Measurements from ENCODE around the gene MBNL2. TPM values are rescaled to one million over a fixed set of nuclear protein-coding genes. Genes with fewer than 3 reads are reported as not detected.
"Not testable (repeated sequence)": the region's sequence is repeated elsewhere in the genome, so short reads cannot be mapped to it uniquely, and the experiment has no call there.

Gene MBNL2
- total and polyA plus RNA-seq, 2 experiments from 2014 or later, result 27.4 to 97.9 TPM

DNA sequence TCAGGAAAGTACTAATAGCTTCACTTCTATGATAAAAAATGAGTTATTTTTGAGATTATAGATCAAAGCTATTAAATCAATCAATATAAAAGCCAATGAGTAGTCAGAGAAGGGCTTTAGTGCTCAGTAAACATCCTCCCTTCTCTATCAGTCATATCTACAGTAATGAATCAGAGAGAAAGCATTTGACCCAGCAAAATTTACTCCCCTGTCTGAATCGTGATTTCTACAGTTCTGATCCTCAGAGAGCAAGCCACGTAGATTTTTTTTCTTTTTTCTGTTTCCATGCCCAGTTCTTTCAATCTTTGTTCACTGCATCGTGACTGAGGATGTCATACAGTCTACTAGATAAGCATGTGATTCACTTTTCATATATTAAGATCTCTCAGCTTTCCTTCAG lies 16.2 kb upstream of the MBNL2 start:
- no peaks in the 10 kb centered on the region for H3K79me2 ChIP-seq
- no peaks in the 10 kb centered on the region for H3K9me2 ChIP-seq (replicated peaks; ENCODE audit: insufficient read depth)
- no peak overlapping the region for H2AFZ ChIP-seq
- no peak for TF ChIP-seq EZH2phosphoT487 (IDR thresholded peaks at IDR 0.05; ENCODE audit: low read depth, severe bottlenecking, unreplicated experiment)
- TF ChIP-seq CTCF (IDR thresholded peaks at IDR 0.05; ENCODE audit: poor library complexity), result no peak
- no peak for TF ChIP-seq EZH2 (IDR thresholded peaks at IDR 0.05; ENCODE audit: borderline replicate concordance)
- no peaks in the 10 kb centered on the region for H3K4me1 ChIP-seq (ENCODE audit: insufficient read depth)
- H4K20me1 ChIP-seq (ENCODE audit: insufficient read depth, poor library complexity, severe bottlenecking), result no peaks in the 10 kb centered on the region
- no peak overlapping the region for H3K27ac ChIP-seq
- no peak overlapping the region for H3K4me2 ChIP-seq
- H3K9me3 ChIP-seq (ENCODE audit: low read depth), result no peaks in the 10 kb centered on the region
- DNase-seq (ENCODE audit: low spot score), result no peak
- H3K4me3 ChIP-seq, result no peak overlapping the region
- H3K36me3 ChIP-seq (replicated peaks; ENCODE audit: insufficient read depth, low read depth), result no peaks in the 10 kb centered on the region
- no peaks in the 10 kb centered on the region for H3K27me3 ChIP-seq
- WGBS (ENCODE audit: low lambda C conversion rate, missing lambda C conversion rate), result 48% methylated on average over 3 of the region's 3 CpGs

- WGBS (ENCODE audit: low lambda C conversion rate, missing lambda C conversion rate), result 81% methylated on average over 3 of the region's 3 CpGs
- H3K79me2 ChIP-seq, result not testable (repeated sequence)
Measured at GRCh38 chr13:97207252-97207651, 14.9 kb upstream of the MBNL2 start.

GRCh38 chr13:97211300-97211699 lies 10.8 kb upstream of the MBNL2 start:
- no peaks in the 10 kb centered on the region for H3K4me1 ChIP-seq (ENCODE audit: insufficient read depth)
- DNase-seq (ENCODE audit: low spot score), result no peak
- no peaks in the 10 kb centered on the region for H3K27me3 ChIP-seq
- no peak overlapping the region for H3K4me2 ChIP-seq
- 86% methylated on average over 1 of the region's 1 CpG for WGBS (ENCODE audit: low lambda C conversion rate, missing lambda C conversion rate)
- no peaks in the 10 kb centered on the region for H3K9me2 ChIP-seq (replicated peaks; ENCODE audit: insufficient read depth)
- no peak overlapping the region for H3K4me3 ChIP-seq
- no peaks in the 10 kb centered on the region for H3K36me3 ChIP-seq (replicated peaks; ENCODE audit: insufficient read depth, low read depth)
- H3K79me2 ChIP-seq, result no peaks in the 10 kb centered on the region
- no peak overlapping the region for H2AFZ ChIP-seq
- no peak overlapping the region for H3K27ac ChIP-seq
- no peaks in the 10 kb centered on the region for H4K20me1 ChIP-seq (ENCODE audit: insufficient read depth, poor library complexity, severe bottlenecking)
- H3K9me3 ChIP-seq (ENCODE audit: low read depth), result no peaks in the 10 kb centered on the region
- TF ChIP-seq EZH2 (IDR thresholded peaks at IDR 0.05; ENCODE audit: borderline replicate concordance) (no peak), CTCF (IDR thresholded peaks at IDR 0.05; ENCODE audit: poor library complexity) (no peak), EZH2phosphoT487 (IDR thresholded peaks at IDR 0.05; ENCODE audit: low read depth, severe bottlenecking, unreplicated experiment) (no peak)

More at GRCh38 chr13:97207252-97207651, 14.9 kb upstream of the MBNL2 start:
- not testable (repeated sequence) for H3K4me1 ChIP-seq (ENCODE audit: insufficient read depth); H2AFZ ChIP-seq; DNase-seq (ENCODE audit: low spot score); H3K27ac ChIP-seq; H4K20me1 ChIP-seq (ENCODE audit: insufficient read depth, poor library complexity, severe bottlenecking); H3K36me3 ChIP-seq (replicated peaks; ENCODE audit: insufficient read depth, low read depth); H3K9me2 ChIP-seq (replicated peaks; ENCODE audit: insufficient read depth); H3K4me3 ChIP-seq; H3K27me3 ChIP-seq; H3K9me3 ChIP-seq (ENCODE audit: low read depth); H3K4me2 ChIP-seq

DNA sequence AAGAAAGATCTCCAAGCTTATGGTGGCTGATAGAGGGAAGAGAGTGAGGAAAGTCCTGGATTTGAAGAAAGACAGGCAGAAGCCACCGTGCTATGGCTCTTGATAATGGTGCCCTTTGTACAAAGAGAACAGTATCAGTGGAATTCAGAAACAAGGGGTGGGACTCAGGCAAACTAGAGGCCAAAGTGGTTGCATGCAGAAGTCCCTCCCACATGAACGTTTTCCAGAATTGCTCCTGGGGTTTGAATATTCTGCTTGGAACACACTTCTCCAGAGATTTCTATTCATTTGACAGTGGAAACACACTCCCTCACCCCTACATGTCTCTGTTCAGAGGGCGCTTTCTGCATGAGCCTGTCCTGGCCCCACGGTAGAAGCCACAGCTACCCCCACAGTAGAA lies 10.1 kb upstream of the MBNL2 start:
- Histone ChIP-seq H3K27me3 (no peaks in the 10 kb centered on the region), H3K4me2 (no peak overlapping the region), H3K9me3 (ENCODE audit: low read depth) (no peaks in the 10 kb centered on the region), H3K27ac (no peak overlapping the region), H3K9me2 (replicated peaks; ENCODE audit: insufficient read depth) (no peaks in the 10 kb centered on the region), H4K20me1 (ENCODE audit: insufficient read depth, poor library complexity, severe bottlenecking) (no peaks in the 10 kb centered on the region), H3K79me2 (no peaks in the 10 kb centered on the region), H3K36me3 (replicated peaks; ENCODE audit: insufficient read depth, low read depth) (no peaks in the 10 kb centered on the region), H3K4me1 (ENCODE audit: insufficient read depth) (no peaks in the 10 kb centered on the region), H3K4me3 (no peak overlapping the region), H2AFZ (no peak overlapping the region)
- no peak for DNase-seq (ENCODE audit: low spot score)
- 62% methylated on average over 4 of the region's 4 CpGs for WGBS (ENCODE audit: low lambda C conversion rate, missing lambda C conversion rate)
- no peak for TF ChIP-seq CTCF (IDR thresholded peaks at IDR 0.05; ENCODE audit: poor library complexity)
- no peak for TF ChIP-seq EZH2phosphoT487 (IDR thresholded peaks at IDR 0.05; ENCODE audit: low read depth, severe bottlenecking, unreplicated experiment)
- no peak for TF ChIP-seq EZH2 (IDR thresholded peaks at IDR 0.05; ENCODE audit: borderline replicate concordance)
